ENCODE data around the gene MSGN1. TPM values are rescaled to one million over a fixed set of nuclear protein-coding genes. Genes with fewer than 3 reads are reported as not detected.

MSGN1 gene
- total RNA-seq, 2 donors from 2014 or later = not detected

DNA sequence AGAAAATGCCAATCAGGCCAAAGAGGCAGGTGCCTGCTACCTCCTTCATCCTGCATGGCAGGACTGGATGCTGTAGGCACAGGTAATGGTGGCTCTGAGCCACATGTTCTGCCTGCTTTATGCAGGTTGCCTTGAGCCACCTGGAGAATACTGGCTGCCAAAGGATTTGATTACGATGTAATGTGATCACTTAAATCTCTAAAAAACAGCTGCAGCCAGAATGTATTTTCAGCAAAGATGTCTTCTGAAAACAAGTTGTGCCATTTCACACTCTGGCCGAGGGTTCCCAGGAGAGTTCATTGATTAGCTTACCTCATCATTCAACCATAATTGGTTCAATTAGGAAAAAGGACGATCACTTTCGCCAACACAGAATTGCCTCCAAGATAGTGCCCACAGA, 17.9 kb upstream of the MSGN1 start:
- no peak overlapping the region for H3K27ac ChIP-seq
- TF ChIP-seq, protein P1, sequence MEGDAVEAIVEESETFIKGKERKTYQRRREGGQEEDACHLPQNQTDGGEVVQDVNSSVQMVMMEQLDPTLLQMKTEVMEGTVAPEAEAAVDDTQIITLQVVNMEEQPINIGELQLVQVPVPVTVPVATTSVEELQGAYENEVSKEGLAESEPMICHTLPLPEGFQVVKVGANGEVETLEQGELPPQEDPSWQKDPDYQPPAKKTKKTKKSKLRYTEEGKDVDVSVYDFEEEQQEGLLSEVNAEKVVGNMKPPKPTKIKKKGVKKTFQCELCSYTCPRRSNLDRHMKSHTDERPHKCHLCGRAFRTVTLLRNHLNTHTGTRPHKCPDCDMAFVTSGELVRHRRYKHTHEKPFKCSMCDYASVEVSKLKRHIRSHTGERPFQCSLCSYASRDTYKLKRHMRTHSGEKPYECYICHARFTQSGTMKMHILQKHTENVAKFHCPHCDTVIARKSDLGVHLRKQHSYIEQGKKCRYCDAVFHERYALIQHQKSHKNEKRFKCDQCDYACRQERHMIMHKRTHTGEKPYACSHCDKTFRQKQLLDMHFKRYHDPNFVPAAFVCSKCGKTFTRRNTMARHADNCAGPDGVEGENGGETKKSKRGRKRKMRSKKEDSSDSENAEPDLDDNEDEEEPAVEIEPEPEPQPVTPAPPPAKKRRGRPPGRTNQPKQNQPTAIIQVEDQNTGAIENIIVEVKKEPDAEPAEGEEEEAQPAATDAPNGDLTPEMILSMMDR (IDR thresholded peaks at IDR 0.05) = no peak
- no peaks in the 10 kb centered on the region for H3K9me3 ChIP-seq
- DNase-seq (ENCODE audit: low spot score) (no peak), ATAC-seq (ENCODE audit: insufficient number of reproducible peaks, low FRiP score, low read depth) (no peak)
- no peaks in the 10 kb centered on the region for H3K27me3 ChIP-seq (replicated peaks; ENCODE audit: insufficient read depth)
- no peak overlapping the region for H3K4me3 ChIP-seq
- no peaks in the 10 kb centered on the region for H3K4me1 ChIP-seq (ENCODE audit: control insufficient read depth in 1 of 2, low read depth in 2 of 2)
- no peaks in the 10 kb centered on the region for H3K36me3 ChIP-seq

DNA sequence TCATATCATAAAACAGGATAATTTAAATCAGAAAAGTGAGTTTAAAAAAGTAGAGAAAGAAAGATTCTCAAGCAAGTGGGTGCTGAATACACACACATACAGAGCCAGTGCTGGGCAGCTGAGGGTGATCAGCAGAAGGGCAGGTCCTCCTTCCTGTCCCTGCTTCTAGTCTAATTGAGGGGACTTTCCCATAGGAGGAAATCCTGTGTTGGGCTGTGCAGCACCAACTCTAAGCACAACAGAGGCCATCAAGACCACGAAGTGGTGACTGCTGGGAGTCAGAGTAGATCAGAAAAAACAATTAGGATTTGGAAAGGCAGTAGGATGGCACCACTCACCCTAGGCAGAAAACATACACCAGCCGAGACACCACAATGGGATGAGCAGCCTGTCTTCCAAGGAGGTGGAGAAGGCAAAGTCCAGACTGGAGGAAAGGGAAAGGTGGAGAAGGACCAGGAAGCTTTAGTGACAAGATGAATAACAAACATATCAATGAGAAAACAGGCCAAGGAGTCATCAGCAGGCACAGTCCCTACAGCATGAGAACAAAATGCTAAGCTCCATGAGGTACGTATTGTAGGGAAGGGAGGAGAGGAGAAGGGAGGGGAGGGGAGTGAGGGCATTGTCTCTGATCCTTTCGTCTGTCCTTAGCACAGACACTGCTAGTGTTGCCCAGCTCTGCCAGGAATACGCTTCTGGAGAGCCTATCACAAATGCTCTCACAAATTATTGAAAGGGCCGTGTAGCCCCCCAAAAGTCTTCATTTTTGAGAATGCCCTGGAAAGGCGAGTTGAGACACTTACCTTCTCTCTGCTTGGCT, 16.7 kb upstream of the MSGN1 start:
- TF ChIP-seq, protein P1 (IDR thresholded peaks at IDR 0.05) = no peak
- ATAC-seq (ENCODE audit: insufficient number of reproducible peaks, low FRiP score, low read depth) = no peak
- no peaks in the 10 kb centered on the region for H3K27me3 ChIP-seq (replicated peaks; ENCODE audit: insufficient read depth)
- H3K9me3 ChIP-seq = no peaks in the 10 kb centered on the region
- H3K4me1 ChIP-seq (ENCODE audit: control insufficient read depth in 1 of 2, low read depth in 2 of 2) = no peaks in the 10 kb centered on the region
- H3K4me3 ChIP-seq = no peak overlapping the region
- no peak for DNase-seq (ENCODE audit: low spot score)
- no peaks in the 10 kb centered on the region for H3K36me3 ChIP-seq
- H3K27ac ChIP-seq = no peak overlapping the region

DNA sequence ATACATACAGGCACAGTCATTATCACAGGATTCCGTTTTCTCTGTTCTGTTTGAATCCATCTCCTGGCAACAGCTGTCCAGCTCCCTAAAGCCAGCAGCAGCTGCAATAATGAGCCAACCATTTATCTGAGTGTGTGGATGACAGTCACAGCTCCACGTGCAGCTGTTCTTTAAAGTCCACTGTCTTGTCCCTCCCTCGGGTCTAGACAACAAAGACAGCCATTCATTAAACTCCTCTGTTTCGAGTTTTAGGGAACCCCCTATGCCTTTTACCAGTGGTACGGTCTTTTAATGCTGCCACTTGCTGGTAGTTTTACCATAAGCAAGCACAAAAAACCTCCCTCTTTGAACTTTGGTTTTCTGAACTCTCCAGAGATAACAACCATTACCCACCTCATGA, 16.0 kb upstream of the MSGN1 start:
- H3K4me3 ChIP-seq = no peak overlapping the region
- no peaks in the 10 kb centered on the region for H3K27me3 ChIP-seq (replicated peaks; ENCODE audit: insufficient read depth)
- H3K4me1 ChIP-seq (ENCODE audit: control insufficient read depth in 1 of 2, low read depth in 2 of 2) = no peaks in the 10 kb centered on the region
- TF ChIP-seq, protein P1 (IDR thresholded peaks at IDR 0.05) = no peak
- no peak for DNase-seq (ENCODE audit: low spot score)
- H3K27ac ChIP-seq = no peak overlapping the region
- no peaks in the 10 kb centered on the region for H3K9me3 ChIP-seq
- ATAC-seq (ENCODE audit: insufficient number of reproducible peaks, low FRiP score, low read depth) = no peak
- no peaks in the 10 kb centered on the region for H3K36me3 ChIP-seq

DNA sequence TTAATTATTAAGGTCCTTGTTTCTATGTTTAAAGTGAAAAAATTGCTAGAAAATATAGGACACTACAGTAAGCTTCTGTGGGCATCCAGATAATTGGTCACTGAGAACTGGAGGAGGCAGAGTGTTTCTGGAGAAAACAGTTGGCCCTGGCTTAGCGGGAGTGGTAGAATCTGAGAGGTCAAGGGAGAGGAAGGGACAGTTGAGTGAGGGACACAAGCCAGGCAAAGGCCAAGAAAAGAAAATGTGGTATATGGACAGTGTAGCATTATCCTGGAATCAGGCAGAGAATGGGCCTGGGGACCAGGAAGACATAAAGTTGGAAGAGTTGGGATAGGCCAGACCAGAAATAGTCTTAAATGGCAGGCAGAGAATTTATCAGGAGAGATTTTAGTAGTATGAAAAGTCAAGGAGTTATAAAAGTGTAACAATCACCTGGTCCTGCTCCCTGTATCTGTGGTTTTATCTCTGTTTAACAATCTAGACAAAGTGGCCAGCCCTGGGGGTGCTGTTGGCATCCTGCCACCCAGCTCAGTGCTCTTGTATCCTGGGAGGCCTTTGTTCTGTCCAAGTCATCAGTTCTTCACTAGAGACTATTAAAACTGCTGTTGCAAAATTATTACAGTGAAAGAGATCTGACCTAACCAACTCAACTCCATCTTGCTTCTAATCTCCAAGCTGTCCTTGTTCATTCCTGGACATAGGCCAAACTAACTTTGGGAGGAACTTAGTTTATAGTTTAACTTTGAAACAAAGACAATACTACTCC, 15.4 kb upstream of the MSGN1 start:
- Histone ChIP-seq H3K4me3 (no peak overlapping the region), H3K27ac (no peak overlapping the region), H3K9me3 (no peaks in the 10 kb centered on the region), H3K27me3 (replicated peaks; ENCODE audit: insufficient read depth) (no peaks in the 10 kb centered on the region), H3K4me1 (ENCODE audit: control insufficient read depth in 1 of 2, low read depth in 2 of 2) (no peaks in the 10 kb centered on the region), H3K36me3 (no peaks in the 10 kb centered on the region)
- ATAC-seq (ENCODE audit: insufficient number of reproducible peaks, low FRiP score, low read depth) = no peak
- TF ChIP-seq, protein P1 (IDR thresholded peaks at IDR 0.05) = no peak
- no peak for DNase-seq (ENCODE audit: low spot score)

DNA sequence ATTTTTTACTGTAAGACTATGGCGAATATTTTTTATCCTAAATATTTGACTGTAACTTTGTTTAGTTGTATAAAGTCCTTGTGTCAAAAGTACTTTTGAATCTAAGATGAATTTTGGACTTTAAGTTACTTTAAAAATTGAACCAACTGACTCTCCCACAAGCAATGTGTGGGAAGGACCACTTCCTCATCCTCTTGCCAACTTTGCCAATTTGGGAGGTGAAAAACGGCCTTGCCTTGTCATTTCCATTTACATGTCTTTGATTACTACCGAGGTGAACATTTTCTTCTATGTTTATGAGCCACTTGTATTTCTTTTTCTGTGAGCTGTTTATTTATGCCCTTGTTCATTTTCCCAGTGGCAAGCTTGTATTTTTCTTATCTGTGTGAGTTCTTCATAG, 12.8 kb upstream of the MSGN1 start:
- ATAC-seq (ENCODE audit: insufficient number of reproducible peaks, low FRiP score, low read depth) = no peak
- no peak overlapping the region for H3K4me3 ChIP-seq
- no peaks in the 10 kb centered on the region for H3K4me1 ChIP-seq (ENCODE audit: control insufficient read depth in 1 of 2, low read depth in 2 of 2)
- TF ChIP-seq, protein P1 (IDR thresholded peaks at IDR 0.05) = no peak
- no peaks in the 10 kb centered on the region for H3K9me3 ChIP-seq
- no peaks in the 10 kb centered on the region for H3K27me3 ChIP-seq (replicated peaks; ENCODE audit: insufficient read depth)
- H3K27ac ChIP-seq = no peak overlapping the region
- H3K36me3 ChIP-seq = no peaks in the 10 kb centered on the region
- DNase-seq (ENCODE audit: low spot score) = no peak
